Esophagus muscularis mucosa (tissue), 3 donors: ENCODE results near the gene DKK1.

ENCODE experiments used
- POLR2A ChIP-seq: fragments of 450-650 bp; IDR thresholded peaks from one replicate; pipeline ENCODE4 v1.6.1; 2017; ENCODE audit warnings: antibody characterized with exemption, moderate library complexity, mild to moderate bottlenecking, low read depth
- POLR2AphosphoS5 ChIP-seq, 2 donors: sonication (generic); formaldehyde crosslinking; IDR thresholded peaks; one replicate each; pipeline ENCODE4 v1.6.1; 2017; ENCODE audit warnings: antibody characterized with exemption in 2 of 2
- TF ChIP-seq, protein P1 (sequence below), 3 experiments: fragments of 200-600 bp in 2 of 3; fragments of 450-650 bp in 1 of 3; sonication (generic) in 2 of 3; IDR thresholded peaks; one replicate each; pipeline ENCODE4 v1.5.1; 2017 to 2019; ENCODE audit warnings: antibody characterized with exemption in 3 of 3, mild to moderate bottlenecking in 2 of 3, moderate library complexity in 1 of 3

GRCh38 chr10:52276163-52276562, 37.9 kb upstream of the DKK1 start:
- TF ChIP-seq, protein P1, sequence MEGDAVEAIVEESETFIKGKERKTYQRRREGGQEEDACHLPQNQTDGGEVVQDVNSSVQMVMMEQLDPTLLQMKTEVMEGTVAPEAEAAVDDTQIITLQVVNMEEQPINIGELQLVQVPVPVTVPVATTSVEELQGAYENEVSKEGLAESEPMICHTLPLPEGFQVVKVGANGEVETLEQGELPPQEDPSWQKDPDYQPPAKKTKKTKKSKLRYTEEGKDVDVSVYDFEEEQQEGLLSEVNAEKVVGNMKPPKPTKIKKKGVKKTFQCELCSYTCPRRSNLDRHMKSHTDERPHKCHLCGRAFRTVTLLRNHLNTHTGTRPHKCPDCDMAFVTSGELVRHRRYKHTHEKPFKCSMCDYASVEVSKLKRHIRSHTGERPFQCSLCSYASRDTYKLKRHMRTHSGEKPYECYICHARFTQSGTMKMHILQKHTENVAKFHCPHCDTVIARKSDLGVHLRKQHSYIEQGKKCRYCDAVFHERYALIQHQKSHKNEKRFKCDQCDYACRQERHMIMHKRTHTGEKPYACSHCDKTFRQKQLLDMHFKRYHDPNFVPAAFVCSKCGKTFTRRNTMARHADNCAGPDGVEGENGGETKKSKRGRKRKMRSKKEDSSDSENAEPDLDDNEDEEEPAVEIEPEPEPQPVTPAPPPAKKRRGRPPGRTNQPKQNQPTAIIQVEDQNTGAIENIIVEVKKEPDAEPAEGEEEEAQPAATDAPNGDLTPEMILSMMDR (IDR thresholded peaks at IDR 0.05): no peak
- TF ChIP-seq POLR2AphosphoS5 (IDR thresholded peaks at IDR 0.05): no peak
- TF ChIP-seq POLR2A: no peak
